Nucleus accumbens (tissue), 56 donors: ENCODE measurements around the gene RNF214.
"Not testable (repeated sequence)": the region's sequence is repeated elsewhere in the genome, so short reads cannot be mapped to it uniquely, and the experiment has no call there.

Experiments used
- DNase-seq, 56 donors: peaks; one replicate each; lab custom pipeline; 2025; lab: John Stamatoyannopoulos, UW

RNF214 gene

DNA sequence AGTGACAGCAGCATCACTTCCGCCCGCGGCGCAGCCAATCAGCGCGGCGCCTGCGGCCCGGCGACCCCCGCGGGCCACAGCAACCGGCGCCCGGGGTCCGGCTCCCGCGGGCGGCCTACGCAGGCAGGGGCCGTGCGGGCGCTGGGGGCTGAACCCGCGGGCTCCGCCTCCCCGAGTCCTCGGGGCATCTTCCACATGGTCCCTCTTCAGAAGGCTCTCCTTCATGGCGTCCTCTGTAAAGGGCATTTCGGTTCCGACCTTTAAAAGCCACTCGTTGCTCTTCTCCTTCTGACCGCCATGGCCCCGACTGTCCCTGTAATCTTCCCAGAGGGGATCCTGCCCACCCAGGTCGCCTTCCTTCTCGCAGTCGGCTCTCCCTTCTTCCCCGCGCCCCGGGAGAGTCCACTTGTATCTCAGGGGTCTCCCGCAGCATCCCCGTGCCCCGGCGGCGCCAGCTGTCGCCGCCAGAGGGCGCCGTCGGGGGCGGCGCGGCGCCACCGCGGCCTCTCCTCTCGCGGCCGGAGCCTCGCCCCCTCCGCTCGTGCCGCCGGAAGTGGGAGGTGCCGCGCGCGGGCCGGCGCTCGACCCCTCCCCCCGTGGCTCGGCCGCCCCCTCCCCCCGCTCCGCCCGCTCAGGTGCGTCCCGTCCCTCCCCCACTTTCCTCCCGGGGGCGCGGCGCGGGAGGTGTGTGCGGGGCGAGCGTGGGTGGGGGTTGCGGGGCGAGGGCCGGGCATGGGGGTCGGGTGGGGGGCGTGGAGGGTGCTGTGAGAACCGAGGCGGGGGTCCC, at the start of gene RNF214:
Gene RNF214, plus strand, starts transcription at position 580 of the 787 bp plus-strand sequence. CDS start 1,602 bp downstream, outside the sequence.
- peak in 53 of 56 donors; percentile 22 to 88 (median 78) for DNase-seq

DNA sequence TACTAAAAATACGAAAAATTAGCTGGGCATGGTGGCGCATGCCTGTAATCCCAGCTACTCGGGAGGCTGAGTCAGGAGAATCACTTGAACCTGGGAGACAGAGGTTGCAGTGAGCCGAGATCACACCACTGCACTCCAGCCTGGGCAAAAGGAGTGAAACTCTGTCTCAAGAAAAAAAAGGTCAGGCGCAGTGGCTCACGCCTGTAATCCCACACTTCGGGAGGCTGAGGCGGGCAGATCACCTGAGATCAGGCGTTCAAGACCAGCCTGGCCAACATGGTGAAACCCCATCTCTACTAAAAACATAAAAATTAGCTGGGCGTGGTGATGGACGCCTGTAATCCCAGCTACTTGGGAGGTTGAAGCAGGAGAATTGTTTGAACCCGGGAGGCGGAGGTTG, 49.3 kb upstream of the RNF214 start:
- DNase-seq: not testable (repeated sequence)

DNA sequence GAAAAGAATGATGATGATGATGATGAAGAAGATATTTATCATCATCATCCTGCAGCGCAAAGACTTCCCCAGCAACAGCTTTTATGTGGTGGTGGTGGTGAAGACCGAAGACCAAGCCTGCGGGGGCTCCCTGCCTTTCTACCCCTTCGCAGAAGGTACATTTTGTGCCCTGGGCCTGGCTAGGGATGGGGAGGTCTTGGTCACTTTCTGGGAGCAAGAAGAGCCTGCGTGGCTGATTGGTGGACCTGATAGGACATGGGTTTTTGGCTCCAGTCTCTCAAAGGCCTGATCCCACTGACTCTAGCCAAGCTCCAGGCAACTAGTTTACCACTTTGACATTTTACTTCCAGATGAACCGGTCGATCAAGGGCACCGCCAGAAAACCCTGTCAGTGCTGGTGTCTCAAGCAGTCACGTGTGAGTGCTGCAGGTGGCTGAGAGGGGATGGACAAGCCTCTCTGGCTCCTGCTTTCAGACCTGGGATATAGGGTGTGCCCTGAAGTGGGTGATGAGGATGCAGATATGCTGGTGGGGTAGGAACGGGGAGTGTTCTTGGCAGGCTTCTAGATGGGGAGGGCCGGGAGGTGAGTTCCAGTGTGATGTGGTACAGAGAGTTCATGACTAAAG, 48.6 kb upstream of the RNF214 start:
- no peak for DNase-seq

DNA sequence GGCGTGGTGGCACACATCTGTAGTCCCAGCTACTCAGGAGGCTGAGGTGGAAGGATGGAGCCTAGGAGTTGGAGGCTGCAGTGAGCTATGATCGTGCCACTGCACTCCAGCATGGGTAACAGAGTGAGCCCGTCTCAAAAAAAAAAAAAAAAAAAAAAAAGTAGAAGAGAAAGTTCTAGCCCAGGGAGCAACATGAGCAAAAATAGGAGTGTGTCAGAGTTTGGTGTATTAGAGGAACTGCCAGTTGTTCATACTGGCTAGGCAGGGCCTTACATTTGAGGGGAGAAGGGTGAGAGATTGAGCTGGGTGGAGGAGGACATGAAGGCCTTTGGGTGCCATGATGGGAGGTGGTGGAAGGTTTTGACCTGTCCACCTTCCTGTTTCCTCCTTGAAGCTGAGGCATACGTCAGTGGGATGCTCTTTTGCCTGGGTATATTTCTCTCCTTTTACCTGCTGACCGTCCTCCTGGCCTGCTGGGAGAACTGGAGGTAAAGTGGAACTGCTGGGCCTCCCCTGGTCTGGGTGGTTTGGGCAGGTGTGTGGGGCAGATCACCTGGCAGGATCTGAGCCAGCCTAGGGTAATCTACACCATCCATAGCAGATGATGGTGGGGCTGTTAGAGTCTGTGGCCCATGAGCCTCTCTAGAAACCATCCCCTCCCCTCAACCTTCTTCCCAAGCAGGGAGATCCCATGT, 46.6 kb upstream of the RNF214 start:
- no peak for DNase-seq

DNA sequence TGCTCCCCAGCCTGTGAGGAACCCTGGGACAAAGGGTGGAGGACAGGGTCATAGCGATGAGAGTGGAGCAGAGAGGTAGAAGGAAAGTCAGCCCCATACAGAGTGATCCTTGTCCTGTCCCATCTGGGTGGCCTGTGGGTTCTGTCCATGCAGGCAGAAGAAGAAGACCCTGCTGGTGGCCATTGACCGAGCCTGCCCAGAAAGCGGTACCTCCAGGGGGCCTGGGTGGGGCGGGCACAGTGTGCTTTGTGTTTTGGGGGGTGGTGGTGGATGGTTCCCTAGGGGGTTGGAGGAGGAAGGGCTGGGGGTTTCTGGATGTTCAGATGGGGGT, 46.1 kb upstream of the RNF214 start:
- no peak for DNase-seq

DNA sequence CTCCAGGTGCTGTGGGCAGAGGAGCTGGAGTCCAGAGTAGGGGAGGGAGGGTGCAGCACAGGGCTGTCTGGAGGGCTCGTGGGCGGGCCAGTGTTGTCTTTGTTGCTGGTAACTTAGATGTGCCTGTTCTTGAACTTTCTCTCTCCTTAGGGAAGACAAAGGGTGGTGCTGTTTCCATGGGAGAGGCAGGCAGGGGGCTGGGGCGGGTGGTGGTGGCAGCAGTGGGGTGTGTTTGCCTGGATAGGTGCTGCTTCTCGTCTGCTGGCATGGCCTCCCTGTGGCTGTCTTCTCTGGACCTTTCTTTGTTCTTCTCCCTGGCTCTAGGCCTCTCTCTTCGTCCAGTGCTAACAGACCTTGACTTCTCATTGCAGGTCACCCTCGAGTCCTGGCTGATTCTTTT, 45.5 kb upstream of the RNF214 start:
- no peak for DNase-seq

DNA sequence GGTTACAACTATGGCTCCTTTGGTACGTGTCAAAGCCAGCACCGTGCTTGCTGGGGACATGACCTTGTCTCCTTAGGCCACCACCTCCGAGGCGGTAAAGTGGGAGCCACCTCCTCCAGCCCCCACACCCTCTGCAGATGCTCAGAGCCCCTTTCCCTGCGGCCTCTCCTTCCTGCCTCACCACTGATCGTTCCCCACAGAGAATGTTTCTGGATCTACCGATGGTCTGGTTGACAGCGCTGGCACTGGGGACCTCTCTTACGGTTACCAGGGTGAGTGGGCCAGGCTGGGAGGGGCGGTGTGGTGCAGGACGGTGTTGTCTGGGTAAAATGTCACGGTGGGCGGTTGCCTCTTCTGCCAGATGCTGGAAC, 45.1 kb upstream of the RNF214 start:
- DNase-seq: no peak

DNA sequence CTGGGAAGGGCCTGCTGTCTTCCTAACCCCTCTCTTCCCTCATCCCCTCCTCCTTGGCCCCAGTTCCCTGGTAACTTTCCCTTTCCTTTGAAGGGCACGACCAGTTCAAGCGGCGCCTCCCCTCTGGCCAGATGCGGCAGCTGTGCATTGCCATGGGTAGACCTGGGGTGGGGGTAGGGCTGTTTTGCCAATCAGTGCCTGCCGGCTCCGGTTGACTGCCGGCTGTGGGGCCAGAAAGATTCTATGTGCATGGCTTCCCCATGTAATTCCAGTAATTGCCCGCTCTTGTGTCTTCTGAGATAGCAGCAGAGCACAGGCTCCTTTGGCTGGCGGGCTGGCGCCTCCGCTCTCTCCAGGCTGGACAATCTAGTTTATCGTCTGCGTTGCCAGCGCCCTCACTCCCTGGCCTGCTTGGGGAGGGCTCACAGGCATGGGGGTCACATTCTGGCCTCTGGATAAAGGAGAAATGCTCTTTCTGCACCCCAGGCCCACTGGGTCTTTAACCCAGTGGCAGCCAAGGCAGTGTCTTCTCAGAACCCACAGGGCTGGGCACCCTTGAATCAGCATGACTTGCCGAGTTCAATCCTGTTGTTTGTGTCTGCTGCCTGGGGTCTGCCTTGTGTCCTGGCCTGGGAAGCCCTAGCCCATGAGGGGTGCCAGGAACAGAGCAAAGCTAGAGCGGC, 44.5 kb upstream of the RNF214 start:
- no peak for DNase-seq

DNA sequence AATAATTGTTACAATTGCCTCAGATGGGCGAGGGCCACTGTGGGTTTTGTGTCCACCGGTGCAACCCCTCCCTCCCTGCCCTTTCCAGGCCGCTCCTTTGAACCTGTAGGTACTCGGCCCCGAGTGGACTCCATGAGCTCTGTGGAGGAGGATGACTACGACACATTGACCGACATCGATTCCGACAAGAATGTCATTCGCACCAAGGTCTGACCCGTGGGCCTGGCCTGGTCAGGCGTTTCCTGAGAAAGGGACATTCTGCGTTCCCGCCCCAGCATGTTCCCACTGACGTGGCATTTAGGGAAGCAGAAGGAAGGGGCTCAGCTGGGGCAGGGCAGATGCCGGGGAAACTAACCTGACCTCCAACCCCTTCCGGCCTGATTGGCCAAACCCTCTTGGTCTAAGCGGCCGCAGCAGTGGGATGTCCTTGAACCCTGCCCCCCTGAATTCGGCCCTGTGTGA, 43.8 kb upstream of the RNF214 start:
- DNase-seq: no peak

DNA sequence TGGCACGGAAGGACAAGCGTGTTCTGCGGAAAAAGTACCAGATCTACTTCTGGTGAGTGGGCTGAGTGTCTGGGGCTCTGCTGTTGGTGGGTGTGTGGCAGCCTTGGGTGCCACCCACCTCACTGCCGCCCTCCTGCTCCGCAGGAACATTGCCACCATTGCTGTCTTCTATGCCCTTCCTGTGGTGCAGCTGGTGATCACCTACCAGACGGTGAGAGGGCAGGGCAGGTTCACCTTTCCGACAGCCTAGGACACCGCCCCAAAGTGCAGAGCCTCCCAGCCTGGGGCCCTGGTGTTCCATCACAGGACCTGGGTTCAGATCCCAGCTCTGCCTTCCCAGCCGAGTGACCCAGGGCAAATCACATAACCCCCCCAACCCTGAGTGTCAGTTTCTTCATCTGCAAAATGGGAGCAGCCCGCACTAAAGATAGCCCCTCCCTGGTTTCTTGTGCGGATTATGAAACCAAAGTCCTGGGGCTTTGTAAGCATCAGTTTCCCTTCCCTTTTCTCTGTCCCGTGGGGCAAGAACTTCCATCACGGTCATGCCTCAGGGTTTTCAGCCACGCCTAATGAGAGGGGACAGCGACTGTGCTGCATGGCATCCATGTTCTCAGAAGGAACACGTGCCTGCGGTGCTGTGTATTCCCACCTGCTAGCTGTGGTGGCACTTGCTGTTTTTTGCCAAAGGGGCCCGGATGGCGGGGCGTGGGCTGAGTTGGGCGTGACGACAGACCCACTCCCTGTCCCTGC, 43.1 kb upstream of the RNF214 start:
- no peak for DNase-seq

DNA sequence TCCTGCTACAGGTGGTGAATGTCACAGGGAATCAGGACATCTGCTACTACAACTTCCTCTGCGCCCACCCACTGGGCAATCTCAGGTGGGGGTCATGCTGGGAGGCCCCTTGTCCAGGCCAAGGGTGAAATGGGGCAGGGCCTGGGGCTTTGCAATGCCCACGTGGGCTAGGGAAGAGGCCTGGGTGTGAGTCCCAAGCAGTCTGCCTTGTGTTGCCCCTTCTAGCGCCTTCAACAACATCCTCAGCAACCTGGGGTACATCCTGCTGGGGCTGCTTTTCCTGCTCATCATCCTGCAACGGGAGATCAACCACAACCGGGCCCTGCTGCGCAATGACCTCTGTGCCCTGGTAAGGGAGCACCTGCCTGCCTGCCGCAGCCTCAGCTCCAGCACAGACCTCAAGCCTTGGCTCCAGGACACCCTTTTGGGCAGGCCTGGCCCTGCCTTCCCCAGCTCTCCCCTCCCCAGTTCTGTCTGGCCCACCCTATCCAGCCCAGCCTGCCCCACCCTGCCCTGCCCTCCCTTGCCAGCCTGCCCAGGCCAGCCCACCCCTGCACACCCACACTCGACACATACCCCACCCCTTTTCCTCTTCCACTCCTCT, 42.4 kb upstream of the RNF214 start:
- DNase-seq: no peak

DNA sequence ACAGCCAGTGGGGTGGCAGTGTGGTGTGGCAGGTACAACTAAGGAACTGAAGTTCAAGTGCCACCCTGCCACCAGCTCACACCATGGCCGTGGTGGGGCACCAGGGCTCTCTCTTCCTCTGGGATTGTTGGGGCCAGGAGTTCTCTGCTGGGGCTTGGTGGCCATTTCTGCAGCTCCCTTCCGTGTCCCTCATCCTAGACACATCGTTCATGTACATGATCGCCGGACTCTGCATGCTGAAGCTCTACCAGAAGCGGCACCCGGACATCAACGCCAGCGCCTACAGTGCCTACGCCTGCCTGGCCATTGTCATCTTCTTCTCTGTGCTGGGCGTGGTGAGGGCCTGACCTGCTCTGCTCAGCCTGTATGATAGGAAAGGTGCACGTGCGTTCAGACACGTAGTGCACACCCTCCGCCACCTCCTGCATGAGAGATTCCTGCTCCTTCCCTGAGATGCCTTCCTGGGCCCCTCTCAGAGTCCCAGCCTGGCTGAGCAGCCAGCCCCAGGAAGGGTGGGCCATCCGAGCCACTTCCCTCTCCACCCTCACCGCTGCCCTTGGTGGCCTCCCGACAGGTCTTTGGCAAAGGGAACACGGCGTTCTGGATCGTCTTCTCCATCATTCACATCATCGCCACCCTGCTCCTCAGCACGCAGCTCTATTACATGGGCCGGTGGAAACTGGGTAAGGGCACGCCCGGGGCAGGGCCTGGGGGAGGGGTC, 40.6 kb upstream of the RNF214 start:
- DNase-seq: no peak

DNA sequence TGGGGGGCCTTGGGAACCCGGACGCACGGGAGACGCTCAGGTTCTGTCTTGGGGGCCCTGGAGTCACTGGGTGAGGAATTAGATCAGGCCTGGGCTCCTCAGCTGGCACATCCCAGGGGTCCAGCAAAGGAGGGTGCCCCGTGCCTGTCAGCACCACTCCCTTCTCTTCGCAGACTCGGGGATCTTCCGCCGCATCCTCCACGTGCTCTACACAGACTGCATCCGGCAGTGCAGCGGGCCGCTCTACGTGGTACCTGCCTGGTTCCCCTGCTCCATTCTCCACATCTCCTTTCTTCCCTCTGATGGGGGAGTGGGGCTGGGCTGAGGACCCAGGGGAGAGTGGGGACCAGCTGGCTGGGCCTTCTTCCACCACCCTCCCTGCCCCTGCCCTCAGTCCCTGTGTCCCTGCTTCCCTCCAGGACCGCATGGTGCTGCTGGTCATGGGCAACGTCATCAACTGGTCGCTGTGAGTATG, 40.0 kb upstream of the RNF214 start:
- DNase-seq: no peak

DNA sequence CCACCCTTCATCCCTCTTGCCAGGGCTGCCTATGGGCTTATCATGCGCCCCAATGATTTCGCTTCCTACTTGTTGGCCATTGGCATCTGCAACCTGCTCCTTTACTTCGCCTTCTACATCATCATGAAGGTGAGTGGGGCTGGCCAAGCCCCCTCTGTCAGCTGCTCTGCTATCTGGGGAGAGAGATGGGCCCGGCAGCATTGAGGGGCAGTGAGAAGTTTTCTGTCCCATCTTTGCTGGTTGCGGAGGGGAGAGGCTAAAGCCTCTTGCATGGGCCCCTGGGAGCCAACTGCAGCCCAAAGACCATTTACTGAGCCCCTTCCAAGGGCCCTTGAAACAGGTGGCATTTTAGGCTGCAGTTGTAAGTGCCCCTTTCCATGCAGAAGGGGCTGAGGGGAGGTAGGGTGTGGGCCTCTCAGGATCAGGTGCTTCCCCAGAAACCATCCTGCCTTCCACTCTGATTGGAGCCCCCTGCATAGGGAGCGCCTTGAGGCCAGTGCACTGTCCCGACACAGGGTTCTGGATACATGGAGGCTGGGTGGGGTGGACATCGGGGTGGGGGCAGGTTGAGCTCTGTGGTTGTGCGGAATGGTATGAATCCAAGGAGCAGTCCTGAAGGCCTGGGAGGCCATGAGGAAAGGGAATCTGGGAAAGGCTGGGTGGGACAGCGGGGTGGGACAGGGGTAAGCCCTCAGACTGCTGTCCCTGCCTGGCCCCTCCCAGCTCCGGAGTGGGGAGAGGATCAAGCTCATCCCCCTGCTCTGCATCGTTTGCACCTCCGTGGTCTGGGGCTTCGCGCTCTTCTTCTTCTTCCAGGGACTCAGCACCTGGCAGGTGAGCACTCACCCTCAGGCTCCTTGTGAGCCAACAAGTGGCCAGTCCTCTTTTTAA, 39.1 kb upstream of the RNF214 start:
- DNase-seq: no peak

DNA sequence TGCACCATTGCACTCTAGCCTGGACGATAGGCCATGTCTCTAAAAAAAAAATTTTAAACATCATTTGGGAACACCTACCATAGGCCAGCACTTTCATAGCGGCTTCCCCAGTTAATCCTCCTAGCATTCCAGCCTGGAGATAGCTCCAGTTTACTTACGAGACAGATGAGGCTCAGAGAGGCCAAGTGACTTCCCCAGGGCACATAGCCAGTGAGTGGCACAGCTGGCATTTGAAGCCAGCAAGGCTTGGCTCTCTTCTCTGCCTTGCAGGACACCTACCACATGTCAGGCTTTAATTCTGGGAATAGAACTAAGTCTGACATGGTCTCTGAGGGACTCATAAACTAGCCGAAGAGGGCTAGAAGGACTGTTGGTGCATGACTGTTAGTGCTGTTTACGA, 38.2 kb upstream of the RNF214 start:
- DNase-seq: no peak

DNA sequence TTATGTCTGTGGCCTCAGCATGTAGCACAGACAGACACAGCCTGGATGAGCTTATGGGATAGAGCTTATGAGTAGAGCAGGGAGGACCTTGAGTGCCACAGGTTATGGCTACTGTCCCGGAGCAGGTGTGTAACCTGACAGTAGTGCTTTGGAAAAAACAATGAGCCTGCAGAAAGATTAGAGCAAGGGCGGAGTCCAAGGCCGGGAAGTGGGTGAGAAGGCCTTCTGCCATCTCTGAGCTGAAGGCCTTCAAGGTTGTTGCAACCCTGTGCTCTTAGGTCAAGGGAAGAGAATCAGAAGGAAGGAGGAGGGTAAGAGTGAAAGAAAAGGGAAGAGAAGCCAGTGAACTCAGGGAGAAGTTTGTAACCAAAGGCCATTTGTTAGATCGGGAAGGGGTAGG, 37.2 kb upstream of the RNF214 start:
- DNase-seq: no peak

DNA sequence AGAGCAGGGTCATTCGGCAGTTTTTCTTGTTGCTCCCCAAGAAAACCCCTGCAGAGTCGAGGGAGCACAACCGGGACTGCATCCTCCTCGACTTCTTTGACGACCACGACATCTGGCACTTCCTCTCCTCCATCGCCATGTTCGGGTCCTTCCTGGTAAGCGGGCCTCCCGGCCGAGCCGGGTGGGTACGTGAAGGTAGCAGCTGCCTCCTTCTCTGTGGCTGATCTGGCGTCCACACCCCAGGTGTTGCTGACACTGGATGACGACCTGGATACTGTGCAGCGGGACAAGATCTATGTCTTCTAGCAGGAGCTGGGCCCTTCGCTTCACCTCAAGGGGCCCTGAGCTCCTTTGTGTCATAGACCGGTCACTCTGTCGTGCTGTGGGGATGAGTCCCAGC, 36.7 kb upstream of the RNF214 start:
- no peak for DNase-seq

DNA sequence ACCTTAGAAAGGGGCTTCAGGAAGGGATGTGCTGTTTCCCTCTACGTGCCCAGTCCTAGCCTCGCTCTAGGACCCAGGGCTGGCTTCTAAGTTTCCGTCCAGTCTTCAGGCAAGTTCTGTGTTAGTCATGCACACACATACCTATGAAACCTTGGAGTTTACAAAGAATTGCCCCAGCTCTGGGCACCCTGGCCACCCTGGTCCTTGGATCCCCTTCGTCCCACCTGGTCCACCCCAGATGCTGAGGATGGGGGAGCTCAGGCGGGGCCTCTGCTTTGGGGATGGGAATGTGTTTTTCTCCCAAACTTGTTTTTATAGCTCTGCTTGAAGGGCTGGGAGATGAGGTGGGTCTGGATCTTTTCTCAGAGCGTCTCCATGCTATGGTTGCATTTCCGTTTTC, 35.5 kb upstream of the RNF214 start:
- no peak for DNase-seq
